ENCODE data around the gene ZNF141. TPM values are rescaled to one million over a fixed set of nuclear protein-coding genes. Genes with fewer than 3 reads are reported as not detected.
A peak's percentile ranks its signal among the peaks of the same experiment; 100 is the strongest.

The ZNF141 gene
- total and polyA plus RNA-seq, 10 of the 15 experiments (the other 5 are each of a cell fraction or from before 2014, with no cell fraction given): 3.9 to 25.2 (median 10.6) TPM

DNA sequence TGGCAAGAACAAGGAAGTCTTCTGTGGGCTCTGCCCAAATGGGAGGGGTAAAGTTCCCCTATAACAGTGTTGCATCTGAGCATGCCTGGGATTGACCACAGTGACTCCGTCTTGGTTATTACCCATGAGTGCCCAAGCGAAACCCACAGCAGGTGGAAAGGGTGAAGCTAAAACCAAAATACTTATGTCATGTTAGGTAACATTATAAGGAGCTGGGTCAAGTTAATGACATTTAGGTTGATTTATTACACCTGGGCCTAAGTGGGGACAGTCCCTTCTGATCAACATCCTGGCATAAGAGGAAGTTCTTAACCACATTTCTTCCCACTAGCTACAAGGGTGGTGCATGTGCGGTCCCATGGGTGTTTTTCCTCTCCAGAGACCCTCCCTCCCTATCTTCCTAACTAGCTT is 31.1 kb upstream of the ZNF141 start (continued):
- TF ChIP-seq ETV6 (conservative IDR thresholded peaks at IDR 0.05 in 1 of 2, IDR thresholded peaks at IDR 0.05 in 1 of 2; ENCODE audit: borderline replicate concordance in 1 of 2, low read depth in 1 of 2) (no peak; a peak in 1 of 4 replicates), WRNIP1 (IDR thresholded peaks at IDR 0.05; ENCODE audit: borderline replicate concordance, low read depth, low read length) (no peak), MYC (IDR thresholded peaks at IDR 0.05; ENCODE audit: insufficient read depth, insufficient read length, insufficient replicate concordance, low read length, severe bottlenecking) (no peak), NBN (IDR thresholded peaks at IDR 0.05) (0 out of 2 replicates have a peak, but pooled peaks have one; percentile 44), EED (IDR thresholded peaks at IDR 0.05; ENCODE audit: low read depth) (peak; percentile 66; the same call in 1 of the 2 replicates), FOS (IDR thresholded peaks at IDR 0.05; ENCODE audit: borderline replicate concordance, extremely low read depth, insufficient read length) (no peak), SMAD1 (IDR thresholded peaks at IDR 0.05; ENCODE audit: low read depth, partially characterized antibody) (no peak), BCL11A (IDR thresholded peaks at IDR 0.05; ENCODE audit: low read depth, low read length) (peak; percentile 77), MTA3 (IDR thresholded peaks at IDR 0.05; ENCODE audit: borderline replicate concordance, low read length) (no peak), ESRRA (IDR thresholded peaks at IDR 0.05; ENCODE audit: low read length) (no peak), YY1 (IDR thresholded peaks at IDR 0.05; ENCODE audit: low read depth, low read length) (no peak), ZNF687 (IDR thresholded peaks at IDR 0.05) (no peak), SMC3 (IDR thresholded peaks at IDR 0.05; ENCODE audit: borderline replicate concordance, low read length) (no peak), CREM (IDR thresholded peaks at IDR 0.05; ENCODE audit: low read depth) (peak; percentile 52; the same call in 1 of the 2 replicates), RELB (IDR thresholded peaks at IDR 0.05; ENCODE audit: low read depth) (0 out of 2 replicates have a peak, but pooled peaks have one; percentile 33), CEBPB (IDR thresholded peaks at IDR 0.05; ENCODE audit: borderline replicate concordance in 1 of 2, low read depth in 2 of 2, low read length in 2 of 2) (no peak), RCOR1 (conservative IDR thresholded peaks at IDR 0.05; ENCODE audit: low read depth, low read length) (no peak)
- TF ChIP-seq, protein P1, sequence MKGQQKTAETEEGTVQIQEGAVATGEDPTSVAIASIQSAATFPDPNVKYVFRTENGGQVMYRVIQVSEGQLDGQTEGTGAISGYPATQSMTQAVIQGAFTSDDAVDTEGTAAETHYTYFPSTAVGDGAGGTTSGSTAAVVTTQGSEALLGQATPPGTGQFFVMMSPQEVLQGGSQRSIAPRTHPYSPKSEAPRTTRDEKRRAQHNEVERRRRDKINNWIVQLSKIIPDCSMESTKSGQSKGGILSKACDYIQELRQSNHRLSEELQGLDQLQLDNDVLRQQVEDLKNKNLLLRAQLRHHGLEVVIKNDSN (IDR thresholded peaks at IDR 0.05; ENCODE audit: borderline replicate concordance, extremely low read length, insufficient read depth, low read depth, low read length): no peak
- TF ChIP-seq, protein P2, sequence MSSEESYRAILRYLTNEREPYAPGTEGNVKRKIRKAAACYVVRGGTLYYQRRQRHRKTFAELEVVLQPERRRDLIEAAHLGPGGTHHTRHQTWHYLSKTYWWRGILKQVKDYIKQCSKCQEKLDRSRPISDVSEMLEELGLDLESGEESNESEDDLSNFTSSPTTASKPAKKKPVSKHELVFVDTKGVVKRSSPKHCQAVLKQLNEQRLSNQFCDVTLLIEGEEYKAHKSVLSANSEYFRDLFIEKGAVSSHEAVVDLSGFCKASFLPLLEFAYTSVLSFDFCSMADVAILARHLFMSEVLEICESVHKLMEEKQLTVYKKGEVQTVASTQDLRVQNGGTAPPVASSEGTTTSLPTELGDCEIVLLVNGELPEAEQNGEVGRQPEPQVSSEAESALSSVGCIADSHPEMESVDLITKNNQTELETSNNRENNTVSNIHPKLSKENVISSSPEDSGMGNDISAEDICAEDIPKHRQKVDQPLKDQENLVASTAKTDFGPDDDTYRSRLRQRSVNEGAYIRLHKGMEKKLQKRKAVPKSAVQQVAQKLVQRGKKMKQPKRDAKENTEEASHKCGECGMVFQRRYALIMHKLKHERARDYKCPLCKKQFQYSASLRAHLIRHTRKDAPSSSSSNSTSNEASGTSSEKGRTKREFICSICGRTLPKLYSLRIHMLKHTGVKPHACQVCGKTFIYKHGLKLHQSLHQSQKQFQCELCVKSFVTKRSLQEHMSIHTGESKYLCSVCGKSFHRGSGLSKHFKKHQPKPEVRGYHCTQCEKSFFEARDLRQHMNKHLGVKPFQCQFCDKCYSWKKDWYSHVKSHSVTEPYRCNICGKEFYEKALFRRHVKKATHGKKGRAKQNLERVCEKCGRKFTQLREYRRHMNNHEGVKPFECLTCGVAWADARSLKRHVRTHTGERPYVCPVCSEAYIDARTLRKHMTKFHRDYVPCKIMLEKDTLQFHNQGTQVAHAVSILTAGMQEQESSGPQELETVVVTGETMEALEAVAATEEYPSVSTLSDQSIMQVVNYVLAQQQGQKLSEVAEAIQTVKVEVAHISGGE (CRISPR knock-in tag; IDR thresholded peaks at IDR 0.05): no peak
